Stimulated activated CD8-positive, alpha-beta memory T cell treated with anti-CD3 and anti-CD28 coated beads, Interleukin-7, amount 100 ng/mL, for 48 hours (primary cell): Measurements from ENCODE around the gene FES.
A peak's percentile ranks its signal among the peaks of the same experiment; 100 is the strongest.
"Not testable (repeated sequence)": the region's sequence is repeated elsewhere in the genome, so short reads cannot be mapped to it uniquely, and the experiment has no call there.

Experiments
- DNase-seq, 2 donors: peaks; one replicate each; pipeline ENCODE4 v3.0.0-alpha.2; 2020; ENCODE audit warnings: low read depth in 1 of 2; ENCODE audit errors: extremely low read depth in 1 of 2

FES gene

GRCh38 chr15:90928106-90928505 is 43.8 kb downstream of the FES start:
- DNase-seq: not testable (repeated sequence)

- no peak for DNase-seq
Observed at GRCh38 chr15:90929246-90930019, 45.1 kb downstream of the FES start.

GRCh38 chr15:90930861-90931574 is 46.7 kb downstream of the FES start:
- DNase-seq: no peak

GRCh38 chr15:90931575-90931827 is 47.2 kb downstream of the FES start:
- DNase-seq: no peak

GRCh38 chr15:90931828-90932659 is 47.7 kb downstream of the FES start, which contains the start of gene HDDC3:
Gene HDDC3 (minus strand): TSS chr15:90932549. CDS start chr15:90932540, 9 bp downstream.
- DNase-seq: peak; percentile 75 to 83

GRCh38 chr15:90932660-90932991 is 48.3 kb downstream of the FES start:
- DNase-seq: no peak

- DNase-seq: no peak
Observed at GRCh38 chr15:90933301-90933700, 49.0 kb downstream of the FES start.

- peak; percentile 70 to 84 for DNase-seq
Observed at GRCh38 chr15:90934256-90934948, 50.1 kb downstream of the FES start.

- DNase-seq: peak; percentile 94
Observed at GRCh38 chr15:90934949-90935751, 50.8 kb downstream of the FES start, which contains the start of gene UNC45A. Gene UNC45A (plus strand): TSS chr15:90935285. CDS start chr15:90935325, 40 bp downstream.

- no peak for DNase-seq
Observed at GRCh38 chr15:90936823-90937222, 52.5 kb downstream of the FES start.

- DNase-seq: no peak
Observed at GRCh38 chr15:90938261-90938660, 54.0 kb downstream of the FES start.

GRCh38 chr15:90939756-90940155 is 55.5 kb downstream of the FES start:
- DNase-seq: no peak

GRCh38 chr15:90941038-90941437 is 56.7 kb downstream of the FES start:
- DNase-seq: no peak

GRCh38 chr15:90942354-90943120 is 58.2 kb downstream of the FES start:
- DNase-seq: no peak

GRCh38 chr15:90945091-90945490 is 60.8 kb downstream of the FES start:
- no peak for DNase-seq
